H9 (cell line): ENCODE measurements around the gene SERPINB3. TPM values are rescaled to one million over a fixed set of nuclear protein-coding genes. Genes with fewer than 3 reads are reported as not detected.

ENCODE experiments used
- DNase-seq: peaks from one replicate; pipeline ENCODE4 v3.0.0-alpha.2; 2017
- H2AFZ ChIP-seq: one replicate; pipeline ENCODE4 v1.6.1; 2013; ENCODE audit warnings: mild to moderate bottlenecking, low read length, control low read depth, moderate library complexity
- H2AK5ac ChIP-seq: 2 replicates; pipeline ENCODE4 v1.6.1; 2013; ENCODE audit warnings: low read length, control low read depth, mixed read lengths; ENCODE audit not compliant: insufficient read length
- H2BK120ac ChIP-seq: one replicate; pipeline ENCODE4 v1.6.1; 2013; ENCODE audit warnings: low read depth, mild to moderate bottlenecking, low read length, control low read depth, inconsistent platforms; ENCODE audit not compliant: poor library complexity, severe bottlenecking
- H2BK12ac ChIP-seq: 2 replicates; pipeline ENCODE4 v1.6.1; 2013; ENCODE audit warnings: low read length, control low read depth, mixed read lengths, low read depth; ENCODE audit not compliant: insufficient read length
- H2BK15ac ChIP-seq: 2 replicates; pipeline ENCODE4 v1.6.1; 2013; ENCODE audit warnings: low read depth, low read length, control low read depth
- H2BK20ac ChIP-seq: one replicate; pipeline ENCODE4 v1.6.1; 2013; ENCODE audit warnings: low read depth, mild to moderate bottlenecking, low read length, control low read depth, inconsistent platforms; ENCODE audit not compliant: poor library complexity, severe bottlenecking
- H2BK5ac ChIP-seq: 2 replicates; pipeline ENCODE4 v1.6.1; 2013; ENCODE audit warnings: low read length, control low read depth, mixed read lengths; ENCODE audit not compliant: insufficient read length
- H3K14ac ChIP-seq: 2 replicates; pipeline ENCODE4 v1.6.1; 2013; ENCODE audit warnings: low read length, control low read depth; ENCODE audit not compliant: insufficient read depth
- H3K18ac ChIP-seq: 2 replicates; pipeline ENCODE4 v1.6.1; 2013; ENCODE audit warnings: low read depth, mild to moderate bottlenecking, mixed read lengths, low read length, control low read depth; ENCODE audit not compliant: insufficient read length
- H3K23ac ChIP-seq: 2 replicates; pipeline ENCODE4 v1.6.1; 2013; ENCODE audit warnings: low read length, control low read depth, mixed read lengths, low read depth; ENCODE audit not compliant: insufficient read length
- H3K23me2 ChIP-seq: 2 replicates; pipeline ENCODE4 v1.6.1; 2013; ENCODE audit warnings: low read depth, mild to moderate bottlenecking, mixed read lengths, low read length, control low read depth; ENCODE audit not compliant: insufficient read length, poor library complexity, severe bottlenecking
- H3K27ac ChIP-seq: 2 replicates; pipeline ENCODE4 v1.5.1; 2013; ENCODE audit warnings: low read length, control low read depth, mixed read lengths, low read depth; ENCODE audit not compliant: insufficient read length
- H3K27me3 ChIP-seq: 2 replicates; pipeline ENCODE4 v1.6.1; 2013; ENCODE audit warnings: low read length, control low read depth, inconsistent platforms; ENCODE audit not compliant: insufficient read depth
- H3K4ac ChIP-seq: 2 replicates; pipeline ENCODE4 v1.6.1; 2013; ENCODE audit warnings: low read depth, mild to moderate bottlenecking, control low read depth, inconsistent platforms, low read length, moderate library complexity
- H3K4me1 ChIP-seq: 2 replicates; pipeline ENCODE4 v1.6.1; 2013; ENCODE audit warnings: low read length, control low read depth, inconsistent platforms; ENCODE audit not compliant: insufficient read depth
- H3K4me2 ChIP-seq: 2 replicates; pipeline ENCODE4 v1.6.1; 2013; ENCODE audit warnings: low read length, control low read depth, mixed read lengths; ENCODE audit not compliant: insufficient read length, insufficient read depth
- H3K56ac ChIP-seq: 2 replicates; pipeline ENCODE4 v1.6.1; 2013; ENCODE audit warnings: low read depth, mild to moderate bottlenecking, mixed read lengths, low read length, control low read depth; ENCODE audit not compliant: insufficient read length
- H3K79me1 ChIP-seq: 2 replicates; pipeline ENCODE4 v1.6.1; 2013; ENCODE audit warnings: low read depth, mild to moderate bottlenecking, moderate library complexity, low read length, control low read depth, inconsistent platforms; ENCODE audit not compliant: insufficient read depth, poor library complexity, severe bottlenecking
- H3K79me2 ChIP-seq: 2 replicates; pipeline ENCODE4 v1.6.1; 2013; ENCODE audit warnings: low read length, control low read depth, inconsistent platforms; ENCODE audit not compliant: insufficient read depth
- H3K9ac ChIP-seq: 2 replicates; pipeline ENCODE4 v1.6.1; 2013; ENCODE audit warnings: low read length, control low read depth, mixed read lengths; ENCODE audit not compliant: insufficient read length; ENCODE audit errors: extremely low read depth
- H3K9me3 ChIP-seq: one replicate; pipeline ENCODE4 v1.6.1; 2013; ENCODE audit warnings: low read depth, low read length, inconsistent platforms; ENCODE audit not compliant: control insufficient read depth
- H3T11ph ChIP-seq: one replicate; pipeline ENCODE4 v1.6.1; 2013; ENCODE audit warnings: mild to moderate bottlenecking, low read length, control low read depth, inconsistent platforms
- H4K20me1 ChIP-seq: one replicate; pipeline ENCODE4 v1.6.1; 2013; ENCODE audit not compliant: control insufficient read depth, insufficient read length, insufficient read depth
- H4K5ac ChIP-seq: 2 replicates; pipeline ENCODE4 v1.6.1; 2013; ENCODE audit warnings: low read depth, mild to moderate bottlenecking, mixed read lengths, low read length, control low read depth; ENCODE audit not compliant: insufficient read length
- H4K8ac ChIP-seq: replicated peaks from 2 replicates; pipeline ENCODE4 v1.6.1; 2013; ENCODE audit warnings: low read length, control low read depth, mixed read lengths, low read depth; ENCODE audit not compliant: insufficient read length
- H4K91ac ChIP-seq: 2 replicates; pipeline ENCODE4 v1.6.1; 2013; ENCODE audit warnings: low read depth, mild to moderate bottlenecking, moderate library complexity, mixed read lengths, low read length, control low read depth; ENCODE audit not compliant: insufficient read length
- H3K27ac Mint-ChIP-seq, 3 experiments: 2 replicates in 2 of 3; 3 replicates in 1 of 3; pipeline ENCODE4 v1.8.0; 2020 to 2021; ENCODE audit warnings: mixed read lengths in 3 of 3, mild to moderate bottlenecking in 1 of 3, moderate library complexity in 1 of 3
- H3K27me3 Mint-ChIP-seq: 2 replicates; pipeline ENCODE4 v1.8.0; 2021; ENCODE audit warnings: low read depth, mild to moderate bottlenecking, moderate library complexity, mixed read lengths
- H3K36me3 Mint-ChIP-seq, 3 experiments: 2 replicates in 2 of 3; 3 replicates in 1 of 3; pipeline ENCODE4 v1.8.0; 2020 to 2021; ENCODE audit warnings: low read depth in 3 of 3, mixed read lengths in 3 of 3; ENCODE audit not compliant: insufficient read depth in 1 of 3
- H3K4me1 Mint-ChIP-seq, 2 experiments: 2 replicates each; pipeline ENCODE4 v1.8.0; 2020; ENCODE audit warnings: mixed read lengths in 2 of 2
- H3K4me3 Mint-ChIP-seq, 2 experiments: 2 replicates in 1 of 2; 3 replicates in 1 of 2; pipeline ENCODE4 v1.8.0; 2020 to 2021; ENCODE audit warnings: mild to moderate bottlenecking in 2 of 2, mixed read lengths in 2 of 2, moderate library complexity in 1 of 2
- H3K9me3 Mint-ChIP-seq, 2 experiments: 2 replicates in 1 of 2; 3 replicates in 1 of 2; pipeline ENCODE4 v1.8.0; 2020; ENCODE audit warnings: mild to moderate bottlenecking in 2 of 2, mixed read lengths in 2 of 2, moderate library complexity in 1 of 2
- WGBS: extraction: QIAGEN DNeasy Blood & Tissue Kit; methylation state at CpG from one replicate; pipeline ENCODE4 v1.1.7; 2013; ENCODE audit warnings: missing lambda C conversion rate, low lambda C conversion rate, mixed read lengths; ENCODE audit not compliant: insufficient read length; ENCODE audit errors: extremely low coverage; 5-methylcytosine and 5-hydroxymethylcytosine counted together
- total RNA-seq: library from RNA; stranded (reverse); gene quantifications from 2 replicates; pipeline ENCODE4 v1.2.1, GENCODE V29; 2021
- TF ChIP-seq, protein P1 (sequence below): fragments of 200-600 bp; sonication (generic); conservative IDR thresholded peaks from 3 replicates; pipeline ENCODE4 v1.8.0; 2021; ENCODE audit warnings: antibody characterized with exemption, mild to moderate bottlenecking

SERPINB3 gene
- total RNA-seq, 1 experiment from 2014 or later = 1.7 TPM

DNA sequence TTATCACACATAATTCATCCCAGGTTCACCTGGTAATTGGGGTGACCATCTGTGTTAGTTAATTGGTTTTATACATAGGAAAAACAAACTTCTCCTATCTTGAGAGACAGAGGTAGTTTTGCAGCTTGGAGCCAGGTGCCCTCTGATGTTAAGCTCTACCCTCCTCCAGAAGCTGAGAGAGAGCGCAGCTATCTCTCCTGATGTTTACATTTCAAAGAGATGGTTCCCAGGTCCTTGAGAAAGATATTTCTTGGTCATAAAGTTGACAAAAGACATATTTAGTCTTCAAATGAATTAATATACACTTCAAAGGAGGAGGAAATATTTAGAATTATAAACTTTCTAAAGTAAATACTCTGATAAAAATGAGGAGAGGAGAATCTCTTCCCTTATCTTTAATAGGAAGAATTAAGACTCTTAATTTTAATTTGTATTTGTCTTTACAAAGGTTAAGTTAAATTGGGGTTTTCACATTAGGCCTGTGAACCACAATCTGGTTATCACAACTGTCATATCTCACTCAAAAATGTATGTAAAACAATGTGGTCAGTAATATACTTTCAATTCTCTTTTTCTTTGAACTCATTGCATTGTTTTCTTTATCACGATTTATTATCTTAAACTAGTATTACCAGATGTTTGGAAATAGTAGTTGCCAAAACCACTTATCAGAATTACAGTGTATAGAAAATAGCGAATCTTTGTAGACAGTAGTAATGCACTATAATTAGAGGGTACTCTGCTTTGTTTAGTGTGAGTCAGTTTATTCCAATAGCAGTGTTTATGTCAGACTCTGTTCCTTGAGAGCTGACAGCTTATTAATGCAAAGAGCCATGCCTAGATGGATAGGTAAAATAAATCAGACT, 44.4 kb downstream of the SERPINB3 start:
- no peak overlapping the region for H4K5ac ChIP-seq
- H2AFZ ChIP-seq = no peak overlapping the region
- no peak overlapping the region for H3K9ac ChIP-seq
- no peak overlapping the region for H2BK12ac ChIP-seq
- no peak overlapping the region for H3T11ph ChIP-seq
- no peak overlapping the region for H2BK15ac ChIP-seq
- no peaks in the 10 kb centered on the region for H3K27me3 ChIP-seq
- H3K4me1 ChIP-seq = no peaks in the 10 kb centered on the region
- no peaks in the 10 kb centered on the region for H3K27me3 Mint-ChIP-seq
- no peak overlapping the region for H2AK5ac ChIP-seq
- no peak overlapping the region for H3K56ac ChIP-seq
- no peaks in the 10 kb centered on the region for H3K79me2 ChIP-seq
- H3K23me2 ChIP-seq = no peaks in the 10 kb centered on the region
- H4K91ac ChIP-seq = no peak overlapping the region
- H3K23ac ChIP-seq = no peak overlapping the region
- H3K14ac ChIP-seq = no peak overlapping the region
- no peak overlapping the region for H2BK5ac ChIP-seq
- DNase-seq = no peak
- no peak overlapping the region for H3K4me3 Mint-ChIP-seq
- no peak overlapping the region for H3K18ac ChIP-seq
- H4K8ac ChIP-seq = no peak overlapping the region
- TF ChIP-seq, protein P1, sequence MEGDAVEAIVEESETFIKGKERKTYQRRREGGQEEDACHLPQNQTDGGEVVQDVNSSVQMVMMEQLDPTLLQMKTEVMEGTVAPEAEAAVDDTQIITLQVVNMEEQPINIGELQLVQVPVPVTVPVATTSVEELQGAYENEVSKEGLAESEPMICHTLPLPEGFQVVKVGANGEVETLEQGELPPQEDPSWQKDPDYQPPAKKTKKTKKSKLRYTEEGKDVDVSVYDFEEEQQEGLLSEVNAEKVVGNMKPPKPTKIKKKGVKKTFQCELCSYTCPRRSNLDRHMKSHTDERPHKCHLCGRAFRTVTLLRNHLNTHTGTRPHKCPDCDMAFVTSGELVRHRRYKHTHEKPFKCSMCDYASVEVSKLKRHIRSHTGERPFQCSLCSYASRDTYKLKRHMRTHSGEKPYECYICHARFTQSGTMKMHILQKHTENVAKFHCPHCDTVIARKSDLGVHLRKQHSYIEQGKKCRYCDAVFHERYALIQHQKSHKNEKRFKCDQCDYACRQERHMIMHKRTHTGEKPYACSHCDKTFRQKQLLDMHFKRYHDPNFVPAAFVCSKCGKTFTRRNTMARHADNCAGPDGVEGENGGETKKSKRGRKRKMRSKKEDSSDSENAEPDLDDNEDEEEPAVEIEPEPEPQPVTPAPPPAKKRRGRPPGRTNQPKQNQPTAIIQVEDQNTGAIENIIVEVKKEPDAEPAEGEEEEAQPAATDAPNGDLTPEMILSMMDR = no peak
- H3K9me3 ChIP-seq = no peaks in the 10 kb centered on the region
- peaks cover 8 to 12% of the 10 kb centered on the region in 2 experiments for H3K4me1 Mint-ChIP-seq
- H2BK20ac ChIP-seq = no peak overlapping the region
- no peak overlapping the region for H3K4ac ChIP-seq
- no CpG with 5 or more reads among the region's 3 CpGs for WGBS
- H3K27ac ChIP-seq = no peak overlapping the region
- no peak overlapping the region; a peak in 1 of 7 replicates for H3K27ac Mint-ChIP-seq
- H3K9me3 Mint-ChIP-seq = no peaks in the 10 kb centered on the region; a peak in 1 of 5 replicates
- H3K4me2 ChIP-seq = no peak overlapping the region
- no peak overlapping the region for H2BK120ac ChIP-seq
- H3K79me1 ChIP-seq = no peaks in the 10 kb centered on the region
- no peaks in the 10 kb centered on the region for H4K20me1 ChIP-seq
- peaks cover 0 to 7% (median 0%) of the 10 kb centered on the region in 3 experiments; a peak in 1 of 7 replicates for H3K36me3 Mint-ChIP-seq
